Iris pigment epithelial cell (primary cell): ENCODE measurements around the gene ANKRD42.
A peak's percentile ranks its signal among the peaks of the same experiment; 100 is the strongest.
"Not testable (repeated sequence)": the region's sequence is repeated elsewhere in the genome, so short reads cannot be mapped to it uniquely, and the experiment has no call there.

Experiments used
- DNase-seq: peaks from one replicate; pipeline ENCODE4 v3.0.0-alpha.2; 2011; ENCODE audit warnings: low read depth

Gene ANKRD42

DNA sequence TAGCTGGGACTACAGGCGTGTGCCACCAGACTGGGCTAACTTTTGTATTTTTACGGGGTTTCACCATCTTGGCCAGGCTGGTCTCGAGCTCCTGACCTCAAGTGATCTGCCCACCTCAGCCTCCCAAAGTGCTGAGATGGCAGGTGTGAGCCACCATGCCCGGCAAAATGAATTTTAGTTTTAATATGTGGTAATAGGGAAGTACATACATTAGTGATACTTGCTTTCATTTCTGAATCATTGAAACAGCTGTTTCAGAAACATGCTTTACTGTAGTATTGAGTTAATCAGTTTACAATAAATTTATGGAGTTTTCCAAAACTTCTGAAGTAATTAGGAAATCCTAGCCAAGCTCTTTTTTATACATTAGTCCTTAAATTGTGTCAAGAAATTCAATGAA lies 21.0 kb upstream of the ANKRD42 start:
- no peak for DNase-seq

DNA sequence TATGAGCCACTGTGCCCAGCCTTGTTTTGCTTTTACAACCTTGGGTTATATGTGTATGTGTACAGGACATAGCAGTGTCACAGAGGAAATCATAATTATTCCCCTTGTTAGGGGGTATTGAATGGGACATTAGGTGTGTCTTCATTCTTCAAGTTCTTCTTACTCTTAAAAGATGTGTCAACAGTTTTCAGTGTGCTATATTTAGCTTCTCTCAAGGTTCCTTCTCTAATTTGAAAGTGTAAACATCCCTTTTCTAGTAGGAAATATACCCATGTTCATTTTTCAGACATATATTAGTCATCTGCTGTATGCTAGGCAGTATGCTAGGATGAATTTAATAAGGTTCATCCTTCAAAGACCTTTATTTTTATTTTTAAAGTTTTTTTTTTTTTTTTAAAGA lies 19.5 kb upstream of the ANKRD42 start:
- no peak for DNase-seq

DNA sequence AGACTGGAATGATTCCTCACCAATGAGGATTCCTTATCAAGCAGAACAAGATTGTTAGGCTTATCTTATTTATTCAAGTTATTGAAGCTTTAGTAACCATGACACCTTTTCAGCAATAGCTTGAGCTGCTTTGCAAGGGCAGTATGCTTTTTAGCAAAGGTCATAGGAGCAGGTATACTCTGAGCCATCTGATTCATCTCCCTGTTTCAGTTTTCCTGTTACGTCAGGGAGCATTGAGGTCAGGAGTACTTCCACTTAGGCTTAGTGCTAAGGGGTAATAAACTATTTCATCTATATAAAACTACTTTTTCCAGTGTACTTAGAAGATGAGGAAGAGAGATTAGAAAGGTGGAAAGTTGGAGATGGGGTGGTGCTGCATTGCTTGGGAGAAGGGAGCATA lies 17.7 kb upstream of the ANKRD42 start:
- peak; percentile 37 for DNase-seq

DNA sequence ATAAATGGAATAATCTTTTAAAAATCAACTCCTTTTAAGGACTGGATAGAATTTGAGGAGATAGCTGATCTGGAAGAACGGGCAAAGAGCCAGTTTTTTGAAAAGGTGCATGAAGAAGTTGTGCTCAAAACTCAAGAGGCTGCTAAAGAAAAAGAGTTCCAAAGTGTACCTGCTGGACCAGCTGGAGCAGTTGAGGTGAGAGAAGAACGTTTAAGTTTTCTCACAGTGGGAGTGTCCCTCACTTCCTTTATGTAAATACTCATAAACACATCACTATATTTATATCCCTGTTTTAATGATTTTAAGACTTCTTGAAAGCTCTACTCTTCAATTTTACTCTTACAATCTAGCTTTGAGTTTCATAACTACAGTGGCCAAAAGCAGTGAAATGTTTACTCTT lies 11.7 kb upstream of the ANKRD42 start:
- no peak for DNase-seq

DNA sequence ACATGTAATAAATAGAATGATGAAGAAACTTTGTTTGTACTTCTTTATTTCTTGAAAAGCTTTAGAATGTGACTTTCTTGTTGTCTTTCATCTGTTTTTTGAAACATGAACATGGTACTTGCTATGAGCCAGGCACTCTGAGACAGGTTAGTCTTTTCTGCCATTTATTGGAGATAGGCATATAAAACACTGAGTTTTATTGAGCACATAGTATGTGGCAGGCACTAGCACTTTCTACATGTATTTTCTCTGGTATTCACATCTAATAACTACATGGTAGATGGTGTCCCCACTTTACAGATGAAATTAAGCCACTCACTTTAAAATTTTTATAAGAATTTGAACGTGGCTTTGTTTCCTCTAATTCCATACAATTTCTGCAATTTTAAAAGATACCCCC lies 7.7 kb upstream of the ANKRD42 start:
- DNase-seq, result no peak

DNA sequence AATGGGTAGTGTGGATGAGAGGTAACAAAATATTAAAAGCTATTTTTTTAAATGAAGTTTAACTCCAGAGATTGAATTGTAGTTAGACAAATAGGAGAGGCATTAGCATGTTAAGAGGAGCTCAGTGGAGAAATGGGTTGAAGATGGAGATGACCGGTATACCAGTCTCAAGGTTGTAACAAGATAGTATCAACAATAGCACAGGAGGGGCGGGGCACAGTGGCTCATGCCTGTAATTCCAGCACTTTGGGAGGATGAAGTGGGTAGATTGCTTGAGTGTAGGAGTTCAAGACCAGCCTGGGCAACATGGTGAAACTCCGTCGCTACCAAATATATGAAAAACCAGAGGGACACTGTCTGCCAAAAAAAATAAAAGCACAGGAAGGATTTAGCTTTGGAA lies 6.0 kb upstream of the ANKRD42 start:
- no peak for DNase-seq

DNA sequence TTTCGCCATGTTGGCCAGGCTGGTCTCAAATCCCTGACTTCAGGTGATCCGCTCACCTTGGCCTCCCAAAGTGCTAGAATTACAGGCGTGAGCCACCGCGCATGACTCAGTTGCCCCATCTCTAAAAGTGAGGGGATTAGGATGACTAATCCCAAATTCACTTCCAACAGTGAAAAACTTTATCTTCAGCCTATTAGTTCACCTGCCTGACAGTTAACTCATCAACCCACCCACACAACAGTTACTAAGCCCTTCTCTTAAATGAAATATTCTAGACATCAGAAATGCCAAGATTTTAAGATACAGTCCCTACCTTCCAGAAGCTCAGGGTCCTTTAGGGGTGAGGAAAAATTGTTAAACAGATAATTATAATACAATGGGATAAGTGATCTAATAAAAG lies 2.0 kb upstream of the ANKRD42 start:
- DNase-seq, result no peak

DNA sequence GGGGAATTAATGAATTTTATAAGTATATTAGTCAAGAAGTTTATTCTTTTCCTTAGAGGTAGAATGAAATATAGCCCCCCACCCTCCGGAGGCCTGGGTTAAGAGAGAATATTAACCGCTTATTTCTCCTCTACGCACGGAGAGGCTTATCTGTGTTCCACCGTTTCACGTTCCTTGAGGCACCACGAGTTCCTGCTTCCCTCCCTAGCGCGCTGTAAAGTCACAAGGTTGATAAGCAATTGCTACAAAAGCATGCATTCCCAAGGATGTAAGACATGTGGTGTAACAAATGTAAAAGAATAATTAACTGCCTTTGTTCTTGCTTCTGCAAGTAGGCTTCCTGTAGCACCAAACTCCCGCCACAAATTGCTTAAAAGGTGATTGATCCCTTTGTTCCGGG lies 1.5 kb upstream of the ANKRD42 start:
- no peak for DNase-seq

DNA sequence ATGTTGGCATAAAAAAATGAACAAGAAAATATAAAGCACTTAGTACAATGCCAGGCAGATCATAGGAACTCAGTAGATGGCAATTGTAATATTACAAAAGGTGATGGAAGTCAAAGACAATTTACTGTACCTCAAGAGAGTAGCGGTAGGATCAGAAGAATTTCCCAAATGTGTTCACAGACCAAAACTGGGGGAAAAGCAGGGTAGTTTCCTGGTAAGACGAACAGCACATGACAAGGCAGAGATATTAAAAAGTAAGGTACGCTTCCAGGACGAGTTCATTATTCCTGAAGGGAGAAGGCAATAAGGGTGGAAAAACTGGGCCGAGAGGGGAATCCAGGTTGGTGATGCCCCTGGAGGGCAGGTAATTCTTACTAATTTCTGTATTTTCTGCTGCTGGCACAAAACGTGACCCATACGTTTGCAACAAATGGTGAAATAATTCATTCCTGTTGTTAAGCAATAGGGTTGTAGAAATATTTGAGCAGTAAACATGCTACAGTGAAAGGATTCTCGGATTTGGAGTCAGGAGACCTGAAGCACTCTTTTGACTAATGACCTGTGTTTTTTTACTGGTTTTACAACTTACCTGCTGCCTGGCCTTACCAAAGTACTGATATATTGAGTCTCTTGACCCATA lies 786 bp upstream of the ANKRD42 start:
- peak; percentile 49 for DNase-seq

DNA sequence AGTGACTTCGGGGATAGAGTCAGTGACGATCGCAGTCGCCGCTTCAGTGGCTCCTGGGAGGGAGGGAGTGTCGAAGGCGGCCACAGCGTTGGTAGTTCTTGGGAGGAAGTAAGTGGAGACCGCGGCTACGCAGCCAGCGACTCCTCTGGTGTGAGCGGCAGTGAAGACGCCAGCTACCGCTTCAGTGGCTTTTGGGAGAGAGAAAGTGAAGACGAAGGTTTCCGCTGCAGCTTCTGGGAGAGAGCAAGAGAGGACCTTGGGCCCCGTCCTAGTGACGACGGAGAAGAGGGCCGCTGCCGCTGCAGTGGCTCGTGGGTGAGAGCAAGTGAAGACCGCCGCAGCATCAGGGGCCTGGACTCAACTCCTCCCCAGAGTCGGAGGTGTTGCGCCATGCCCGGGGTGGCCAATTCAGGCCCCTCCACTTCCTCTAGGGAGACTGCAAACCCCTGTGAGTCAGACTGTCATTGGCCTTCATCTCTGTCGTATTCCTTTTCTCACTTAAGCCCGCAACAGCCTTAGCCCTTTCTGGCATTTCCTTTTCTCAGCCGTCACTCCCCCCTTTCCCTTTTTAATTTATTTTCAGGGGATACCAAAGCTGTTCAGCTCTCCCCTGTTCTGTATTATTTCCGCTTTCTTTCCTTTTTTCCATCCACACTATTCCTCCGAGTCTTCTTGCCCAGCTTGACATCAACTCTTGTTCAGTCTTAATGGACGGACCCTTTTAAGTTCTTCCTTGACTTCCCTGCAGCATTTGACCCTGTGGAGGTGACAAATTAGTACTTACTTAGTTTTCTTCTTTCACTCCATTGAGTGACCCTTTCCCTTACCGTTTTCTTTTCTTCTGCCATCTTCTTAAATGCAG lies 1.0 kb downstream of the ANKRD42 start:
- DNase-seq, result peak; percentile 87

DNA sequence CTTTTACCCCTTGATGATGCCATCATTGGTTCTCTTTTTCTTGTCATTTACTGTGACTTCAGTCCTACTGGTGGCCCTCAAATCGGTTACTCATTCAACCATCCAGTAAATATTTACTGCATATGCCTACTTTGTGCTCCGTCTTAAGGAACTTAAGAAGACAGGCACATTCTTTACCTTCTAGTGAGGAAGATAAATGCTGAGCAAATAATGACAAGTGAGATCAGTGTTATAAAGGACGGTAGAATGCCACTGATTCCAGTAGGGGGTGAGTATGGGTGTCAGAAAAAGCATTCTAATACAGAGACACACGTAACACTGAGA lies 1.6 kb downstream of the ANKRD42 start:
- no peak for DNase-seq

DNA sequence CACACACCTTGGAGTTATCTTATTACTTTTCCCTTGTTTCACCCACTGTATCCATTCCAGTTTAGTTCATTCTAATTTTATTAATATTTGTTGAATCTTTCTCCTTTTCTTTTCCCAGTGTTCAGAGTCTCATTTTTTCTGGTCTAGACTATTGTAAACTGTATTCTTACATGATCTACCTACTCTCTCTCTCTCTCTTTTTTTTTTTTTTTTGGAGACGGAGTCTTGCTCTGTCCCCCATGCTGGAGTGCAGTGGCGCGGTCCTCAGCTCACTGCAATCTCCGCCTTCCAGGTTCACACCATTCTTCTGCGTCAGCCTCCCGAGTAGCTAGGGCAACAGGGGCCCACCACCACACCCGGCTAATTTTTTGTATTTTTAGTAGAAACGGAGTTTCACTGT lies 2.1 kb downstream of the ANKRD42 start:
- no peak for DNase-seq

DNA sequence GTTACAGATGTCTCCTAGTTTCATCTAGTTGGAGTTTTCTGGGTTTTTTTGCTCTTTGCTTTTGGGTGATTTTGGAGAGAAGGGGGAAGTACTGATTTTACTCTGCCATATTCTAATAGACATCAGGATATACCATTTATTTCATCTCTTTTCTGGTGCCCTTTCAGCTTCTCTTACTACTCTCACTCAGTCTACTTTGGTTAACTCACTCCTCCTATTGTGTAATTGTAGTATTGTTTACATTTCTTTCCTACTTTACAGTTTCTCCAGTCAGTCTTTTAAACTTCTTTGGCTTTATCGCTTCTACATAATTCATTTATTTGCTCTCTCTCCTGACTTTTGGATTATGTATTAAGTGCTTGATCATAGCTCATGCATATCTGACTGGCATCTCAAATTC lies 6.5 kb downstream of the ANKRD42 start:
- no peak for DNase-seq

DNA sequence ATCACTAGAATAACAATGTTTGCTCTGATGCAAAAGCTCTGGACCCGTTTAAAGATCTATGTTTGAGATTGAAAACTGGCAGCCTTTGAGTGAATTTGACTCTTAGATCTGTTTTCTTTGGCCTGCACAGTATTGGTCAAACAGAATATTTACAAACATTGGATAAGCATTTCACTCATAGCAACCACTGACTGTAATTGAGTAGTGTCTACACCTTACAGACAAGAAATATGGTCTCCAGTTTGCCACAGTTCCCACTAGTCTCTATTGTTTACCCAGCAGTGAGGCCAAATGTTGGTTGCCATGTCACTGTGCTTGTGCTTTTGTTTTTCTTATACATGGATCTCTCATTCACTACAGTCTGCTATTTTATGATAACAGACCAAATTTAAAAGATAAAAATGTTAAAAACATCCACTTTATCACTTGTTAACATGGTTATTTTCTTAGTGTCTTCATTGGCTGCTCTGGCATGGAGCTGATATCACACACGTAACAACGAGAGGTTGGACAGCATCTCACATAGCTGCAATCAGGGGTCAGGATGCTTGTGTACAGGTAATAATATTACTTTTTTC lies 12.2 kb downstream of the ANKRD42 start:
- no peak for DNase-seq

DNA sequence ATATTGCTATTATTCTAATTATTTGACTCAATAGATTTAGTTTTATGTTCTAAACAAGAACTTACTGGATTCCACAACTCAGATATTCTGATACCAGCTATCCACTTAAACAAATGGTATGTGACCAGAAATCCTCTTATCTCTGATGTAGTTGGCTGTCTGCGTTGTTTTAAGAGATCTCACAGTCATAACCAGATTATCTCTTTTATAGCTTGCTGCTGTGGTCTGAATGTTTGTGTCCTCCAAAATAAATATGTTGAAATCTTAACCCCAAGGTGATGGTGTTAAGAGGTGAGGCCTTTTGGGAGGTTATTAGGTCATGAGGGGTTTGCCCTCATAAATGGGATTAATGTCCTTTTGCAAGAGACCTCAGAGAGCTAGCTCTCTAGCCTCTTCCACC lies 12.7 kb downstream of the ANKRD42 start:
- no peak for DNase-seq

DNA sequence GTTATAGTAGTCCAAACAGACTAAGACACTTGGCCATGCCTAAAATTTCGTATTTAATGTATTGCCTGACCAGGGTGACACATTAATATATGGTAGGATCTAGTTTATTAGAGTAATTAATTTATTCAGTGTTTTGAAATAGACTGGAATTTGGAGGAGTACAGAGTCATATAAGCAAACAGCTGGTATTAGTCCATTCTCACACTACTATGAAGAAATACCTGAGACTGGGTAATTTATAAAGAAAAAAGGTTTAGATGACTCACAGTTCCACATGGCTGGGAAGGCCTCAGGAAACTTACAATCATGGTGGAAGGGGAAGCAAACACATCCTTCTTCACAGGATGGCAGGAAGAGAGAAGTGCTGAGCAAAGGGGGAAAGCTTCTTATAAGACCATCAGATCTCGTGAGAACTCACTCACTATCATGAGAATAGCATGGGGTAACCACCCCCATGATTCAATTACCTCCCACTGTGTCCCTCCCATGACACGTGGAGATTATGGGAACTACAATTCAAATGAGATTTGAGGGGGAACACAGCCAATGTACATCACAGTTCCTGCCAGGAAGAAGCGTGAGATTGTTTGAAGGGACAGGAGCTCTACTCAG lies 13.4 kb downstream of the ANKRD42 start:
- not testable (repeated sequence) for DNase-seq

DNA sequence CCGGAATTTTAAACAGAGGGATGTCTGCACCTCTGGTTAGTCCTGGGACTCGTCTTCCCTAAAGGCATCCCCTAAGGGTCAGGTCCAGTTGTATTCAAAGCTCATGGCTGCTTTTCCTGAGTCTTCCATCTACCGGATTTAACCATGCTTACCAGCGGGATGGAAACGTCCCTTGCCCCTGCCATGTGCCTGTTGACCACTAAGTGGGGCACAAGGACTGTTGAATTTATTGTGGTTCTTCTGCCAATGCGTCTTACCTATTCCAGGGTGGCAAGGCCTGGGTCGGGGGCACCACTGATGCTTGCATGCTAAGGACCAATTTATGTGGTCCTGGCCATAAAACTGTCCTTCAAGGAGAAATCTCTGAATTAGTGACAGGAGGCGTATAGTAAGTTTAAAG lies 25.6 kb downstream of the ANKRD42 start:
- DNase-seq, result no peak

DNA sequence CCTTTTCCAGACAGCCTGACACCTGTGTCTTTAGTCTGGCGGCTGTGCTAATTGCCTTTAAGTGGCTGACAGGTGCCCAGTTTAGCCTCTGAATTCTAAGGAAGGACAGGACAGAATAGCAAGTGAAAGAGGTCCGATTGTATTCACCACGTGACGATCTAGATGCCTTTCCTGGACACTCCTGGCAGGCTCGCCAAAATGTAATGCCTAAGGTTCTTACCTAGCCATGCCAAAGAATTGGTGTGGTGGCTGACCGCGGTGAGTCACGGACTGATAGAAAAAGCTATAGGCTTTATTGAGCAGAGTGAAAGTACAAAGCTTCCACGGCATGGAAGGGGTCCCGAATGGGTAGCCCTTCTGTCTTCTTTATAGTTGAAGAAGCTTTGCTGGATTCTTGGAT lies 26.7 kb downstream of the ANKRD42 start:
- DNase-seq, result no peak

DNA sequence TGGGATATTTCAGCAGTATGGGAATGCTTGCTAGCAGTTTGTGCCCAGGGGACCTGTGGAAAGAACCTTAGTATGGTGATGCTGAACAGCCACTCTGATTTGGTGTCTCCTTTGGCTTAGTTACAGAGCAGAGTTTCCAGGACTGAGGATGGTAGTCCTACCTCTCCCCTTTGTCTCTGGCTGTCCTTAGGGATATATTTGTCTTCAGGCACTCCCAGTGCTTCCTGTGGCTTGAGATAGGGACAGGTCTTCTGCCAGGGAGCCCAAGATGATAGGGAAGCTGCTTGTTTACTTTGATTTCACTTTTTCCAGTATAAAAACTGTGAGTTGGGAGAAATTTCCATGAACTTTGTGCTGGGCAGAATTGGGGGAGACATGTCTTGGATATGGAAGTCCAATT lies 28.2 kb downstream of the ANKRD42 start:
- DNase-seq, result no peak

DNA sequence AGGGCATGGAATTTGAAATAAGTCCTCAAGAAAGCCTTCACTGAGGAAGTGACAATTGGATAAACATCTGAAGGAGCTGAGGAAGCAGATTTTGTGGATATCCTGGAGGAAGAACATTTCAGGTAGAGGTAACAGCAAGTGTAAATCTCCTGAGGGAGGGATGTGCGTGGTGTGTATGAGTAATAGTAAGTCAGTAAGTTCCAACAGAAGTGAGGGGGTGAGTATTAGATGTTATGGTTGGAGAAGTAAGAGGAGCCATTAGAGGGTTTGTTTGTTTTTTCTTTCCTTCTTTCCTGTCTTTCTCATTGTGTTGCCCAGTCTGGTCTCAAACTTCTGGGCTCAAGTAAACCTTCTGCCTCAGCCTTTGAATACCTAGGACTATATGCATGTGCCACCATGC lies 29.0 kb downstream of the ANKRD42 start:
- DNase-seq, result peak; percentile 43

DNA sequence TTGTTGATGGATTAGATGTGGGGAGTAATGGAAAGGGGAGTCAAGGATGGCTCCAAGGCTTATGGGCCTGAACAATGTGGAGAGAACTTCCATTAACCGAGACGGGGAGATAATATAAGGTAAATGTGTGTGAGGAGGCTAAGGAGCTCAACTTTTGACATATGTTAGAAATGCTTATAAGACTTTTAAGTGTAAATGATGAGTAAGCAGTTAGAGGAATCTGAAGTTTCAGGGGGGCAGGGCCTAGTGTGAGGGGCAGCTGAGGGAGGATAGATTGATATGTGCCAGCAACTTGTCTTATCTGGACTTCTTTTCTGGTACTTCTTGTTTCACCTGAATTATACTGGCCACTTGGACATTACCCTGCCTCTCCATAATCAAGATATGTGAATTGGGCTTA lies 29.9 kb downstream of the ANKRD42 start:
- DNase-seq, result no peak

DNA sequence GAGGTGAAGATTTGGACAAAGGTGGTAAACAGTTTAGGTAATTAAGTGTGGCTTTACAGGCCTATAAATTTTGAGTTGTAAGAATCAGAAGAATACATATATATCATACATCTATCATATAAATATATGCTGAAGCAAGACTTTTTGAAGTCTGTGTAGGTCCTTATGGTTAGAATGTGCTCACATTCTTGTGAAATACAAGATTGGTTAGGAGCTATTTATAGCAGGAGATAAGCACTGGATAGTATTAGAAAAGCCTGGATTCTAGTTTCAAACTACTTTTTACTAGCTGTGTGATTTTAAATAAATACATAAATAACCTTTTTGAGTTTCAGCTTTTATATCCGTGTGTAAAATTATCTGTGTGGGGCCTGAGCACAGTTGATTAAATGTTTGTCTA lies 42.3 kb downstream of the ANKRD42 start:
- peak; percentile 67 for DNase-seq

DNA sequence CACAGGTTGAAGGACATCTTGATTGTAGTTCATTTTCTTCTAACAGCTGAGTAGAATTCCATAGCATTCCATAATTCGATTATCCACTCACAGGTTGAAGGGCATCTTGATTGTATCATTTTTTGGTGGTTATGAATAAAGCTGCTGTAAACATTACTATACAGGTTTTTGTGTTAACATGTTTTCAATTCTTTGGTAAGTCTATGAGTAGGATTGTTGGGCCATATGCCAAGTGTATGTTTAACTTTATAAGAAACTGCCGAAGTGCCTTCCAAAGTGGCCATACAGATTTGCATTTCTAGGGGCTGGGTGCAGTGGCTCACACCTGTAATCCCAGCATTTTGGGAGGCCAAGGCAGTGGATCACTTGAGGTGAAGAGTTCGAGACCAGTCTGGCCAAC lies 44.6 kb downstream of the ANKRD42 start:
- DNase-seq, result peak; percentile 58
